LNCAP (cell line): ENCODE data around the gene SUSD5.

ENCODE experiments used
- CTCF ChIP-seq: fragments of 450-650 bp; IDR thresholded peaks from 2 replicates; pipeline ENCODE4 v1.5.1; 2017; ENCODE audit warnings: mild to moderate bottlenecking

Gene SUSD5

DNA sequence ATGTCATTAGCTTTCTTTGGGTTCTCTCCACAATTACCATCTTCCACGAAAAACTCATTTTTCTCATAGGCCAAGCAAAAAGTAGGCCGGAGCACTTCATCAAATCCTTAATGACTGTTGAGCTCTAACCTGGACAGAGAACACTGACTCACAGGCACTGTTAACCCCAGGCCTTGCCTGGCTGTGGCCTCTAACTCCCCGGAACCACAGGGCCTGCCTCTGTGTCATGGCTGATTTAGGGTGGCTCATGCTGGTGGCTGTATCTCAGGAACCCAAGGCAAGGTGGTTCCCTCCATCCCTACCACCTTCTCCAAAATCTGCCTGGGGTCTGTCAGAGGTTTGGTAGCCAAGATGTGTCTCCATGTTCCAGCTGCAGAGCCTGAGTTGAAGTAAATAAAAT, 101.1 kb downstream of the SUSD5 start:
- TF ChIP-seq CTCF = no peak

DNA sequence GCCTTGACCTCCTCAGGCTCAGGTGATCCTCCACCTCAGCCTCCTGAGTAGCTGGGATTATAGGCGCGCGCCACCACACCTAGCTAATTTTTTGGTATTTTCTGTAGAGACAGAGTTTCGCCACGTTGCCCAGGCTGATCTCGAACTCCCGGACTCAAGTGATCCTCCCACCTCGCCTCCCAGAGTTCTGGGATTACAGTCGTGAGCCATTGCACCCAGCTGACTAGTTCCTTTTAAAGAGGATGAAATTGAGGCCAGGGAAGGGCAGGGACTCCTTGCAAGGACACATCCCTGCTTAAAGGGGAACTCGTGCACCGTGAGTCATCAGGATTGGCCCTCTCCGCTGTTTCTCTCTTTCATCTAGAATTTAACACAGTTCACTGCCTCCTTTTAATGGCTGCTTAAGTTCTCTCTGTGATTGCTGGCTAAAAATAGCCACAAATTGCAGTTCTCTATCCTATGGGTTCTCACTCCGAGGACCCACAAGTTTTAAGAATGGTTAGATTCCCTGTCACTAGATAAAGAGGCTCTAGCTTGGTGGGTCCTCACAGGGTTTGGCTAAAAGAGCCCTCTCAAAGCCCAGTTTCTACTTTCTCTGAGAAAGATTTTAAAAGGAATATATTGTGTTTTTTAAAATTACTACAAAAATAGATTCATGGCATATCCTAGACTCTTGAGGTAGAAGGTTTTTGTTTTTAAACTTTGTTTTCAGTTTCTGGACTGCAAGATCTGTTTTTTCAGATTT, 103.4 kb downstream of the SUSD5 start:
- TF ChIP-seq CTCF = no peak

DNA sequence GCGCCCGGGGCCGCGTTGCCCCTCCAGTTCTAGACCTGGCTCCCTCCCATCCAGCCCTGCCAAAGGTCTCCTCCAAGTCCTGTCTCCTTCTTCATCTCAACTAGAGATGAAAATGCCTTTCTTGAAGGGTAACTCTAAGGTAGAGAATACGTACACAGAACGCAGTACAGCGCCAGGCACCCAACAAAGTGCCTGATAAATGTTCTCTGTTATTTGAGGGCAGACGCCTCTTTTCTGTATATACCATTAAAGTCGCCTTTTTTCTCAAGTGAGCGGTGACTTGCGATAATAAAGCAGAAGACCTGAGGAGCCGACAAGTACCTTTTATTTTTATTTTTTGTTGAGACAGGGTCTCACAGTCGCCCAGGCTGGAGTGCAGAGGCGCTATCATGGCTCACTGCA, 104.0 kb downstream of the SUSD5 start:
- TF ChIP-seq CTCF = no peak

GRCh38 chr3:33113772-33114621, 104.6 kb downstream of the SUSD5 start, which contains the start of gene CRTAP:
Gene CRTAP (plus strand): TSS chr3:33114014. CDS start chr3:33114078, 64 bp downstream.
- TF ChIP-seq CTCF = no peak

DNA sequence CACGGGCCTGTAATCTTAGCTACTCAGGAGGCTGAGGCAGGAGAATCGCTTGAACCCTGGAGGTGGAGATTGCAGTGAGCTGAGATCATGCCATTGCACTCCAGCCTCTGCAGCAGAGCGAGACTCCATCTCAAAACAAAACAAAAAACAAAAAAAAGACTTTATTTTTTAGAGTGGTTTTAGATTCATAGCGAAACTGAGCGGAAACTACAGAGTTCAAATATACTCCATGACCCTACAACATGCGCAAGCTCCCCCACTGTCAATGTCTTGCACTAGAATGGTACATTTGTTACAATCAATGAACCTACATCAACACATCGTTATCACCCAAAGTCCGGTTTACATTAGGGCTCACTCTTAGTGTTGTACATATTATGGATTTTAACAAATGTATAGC, 107.0 kb downstream of the SUSD5 start:
- TF ChIP-seq CTCF = no peak

DNA sequence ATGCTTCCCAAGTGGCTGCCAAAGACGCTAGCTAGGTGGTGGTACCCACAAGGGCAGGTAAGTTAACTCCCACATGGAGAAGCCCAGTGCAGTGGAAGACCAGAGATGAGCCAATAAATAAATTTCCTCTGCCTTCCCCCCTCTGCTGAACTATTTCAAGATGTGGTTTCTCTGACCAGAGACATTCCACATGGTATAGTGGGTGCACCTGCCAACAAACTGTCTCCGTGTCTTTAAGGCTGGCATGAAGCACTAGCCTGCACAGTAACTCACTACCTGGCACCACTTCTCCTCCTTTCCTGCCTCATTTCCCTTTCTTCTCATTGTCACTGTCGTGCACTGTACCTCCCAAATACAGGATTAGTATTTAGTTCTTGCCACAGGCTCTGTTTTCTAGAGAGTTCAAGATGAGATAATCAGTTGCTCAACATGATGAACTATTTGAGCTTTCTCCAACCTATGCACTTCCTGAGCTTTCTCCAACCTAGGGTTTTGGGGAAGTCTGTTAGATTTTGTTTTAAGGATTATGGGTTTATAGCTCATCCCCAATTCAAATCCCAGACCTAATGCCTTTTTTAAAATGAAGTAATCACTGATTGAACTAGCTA, 113.2 kb downstream of the SUSD5 start:
- no peak for TF ChIP-seq CTCF

DNA sequence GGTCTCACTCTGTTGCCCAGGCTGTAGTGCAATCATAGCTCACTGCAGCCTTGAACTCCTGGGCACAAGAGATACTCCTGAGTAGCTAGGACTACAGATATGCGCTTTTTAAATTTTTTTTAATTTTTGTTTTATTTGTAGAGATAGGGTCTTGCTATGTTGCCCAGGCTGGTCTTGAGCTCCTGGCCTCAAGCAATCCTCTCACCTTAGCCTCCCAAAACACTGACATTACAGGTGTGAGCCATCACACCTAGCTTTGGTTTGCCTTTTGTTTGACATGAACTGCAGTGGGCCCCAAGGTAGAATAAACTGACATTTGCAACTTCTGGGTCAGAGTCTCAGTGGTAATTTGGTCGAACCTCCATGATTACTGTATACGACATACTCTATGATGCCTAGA, 113.8 kb downstream of the SUSD5 start:
- no peak for TF ChIP-seq CTCF
